NT2/D1 (cell line): ENCODE results near the gene PRPF4.

Experiments used
- YY1 ChIP-seq: IDR thresholded peaks from 2 replicates; pipeline ENCODE4 v1.6.1; 2011; ENCODE audit not compliant: insufficient read length, insufficient read depth
- ZNF274 ChIP-seq: IDR thresholded peaks from 2 replicates; pipeline ENCODE4 v1.6.1; 2011; ENCODE audit warnings: mild to moderate bottlenecking, low read depth, low read length

DNA sequence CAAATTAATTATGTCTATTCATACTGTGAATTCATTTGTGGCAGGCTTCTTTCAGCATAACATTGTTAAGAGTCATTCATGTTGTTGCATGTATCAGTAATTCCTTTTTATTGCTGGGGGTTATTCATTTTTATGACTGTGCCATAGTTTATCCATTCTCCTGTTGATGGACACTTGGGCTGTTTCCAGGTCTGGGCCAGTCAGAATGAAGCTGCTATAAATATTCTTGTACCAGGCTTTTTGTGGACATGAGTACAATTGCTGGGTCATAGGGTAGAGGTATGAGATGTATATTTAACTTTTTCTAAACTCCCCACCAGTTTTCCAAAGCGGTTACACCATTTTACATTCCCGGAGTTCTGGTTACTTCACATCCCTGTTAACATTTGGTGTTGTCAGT lies 13.6 kb downstream of the PRPF4 start:
- TF ChIP-seq YY1 (no peak), ZNF274 (no peak)
